ENCODE data around the gene DHFR2. TPM values are rescaled to one million over a fixed set of nuclear protein-coding genes. Genes with fewer than 3 reads are reported as not detected.

Gene DHFR2
- total RNA-seq, 3 donors from 2014 or later: 5.4 to 9.1 (median 6.2) TPM

DNA sequence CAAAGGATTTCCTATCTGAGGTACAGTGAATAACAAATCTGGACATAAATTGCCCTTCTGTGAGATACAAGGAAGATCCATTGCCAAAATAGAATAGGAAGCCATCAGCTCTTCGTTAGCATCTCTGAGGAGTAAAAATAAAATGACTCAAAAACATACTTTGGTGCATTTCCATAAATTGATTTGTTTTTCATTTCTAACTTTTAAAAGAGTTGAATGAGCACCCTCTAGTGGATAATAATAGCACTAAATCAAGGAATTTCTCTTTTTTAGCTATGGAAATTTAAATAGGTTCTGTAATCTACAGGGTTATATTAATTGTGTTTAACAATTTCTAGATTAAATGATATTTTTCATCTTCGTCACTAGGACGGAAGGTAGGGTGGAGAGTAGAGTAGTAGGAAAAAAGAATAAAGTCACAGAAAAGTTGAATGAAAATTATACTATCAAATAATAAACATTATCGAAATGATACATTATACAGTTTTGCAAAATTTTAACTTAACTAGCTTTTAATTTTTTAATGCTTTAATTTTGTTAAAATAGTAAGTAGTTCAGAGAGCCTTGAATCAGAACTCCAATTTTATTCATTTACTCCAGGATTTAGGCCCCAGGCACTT, 6.6 kb upstream of the DHFR2 start:
- ATAC-seq: no peak
- Histone ChIP-seq H3K36me3 (ENCODE audit: low read depth) (no peaks in the 10 kb centered on the region), H3K4me1 (ENCODE audit: low read depth) (peaks cover 20% of the 10 kb centered on the region), H3K4me3 (no peak overlapping the region), H3K9me3 (no peaks in the 10 kb centered on the region)
- intact Hi-C loops (cut with DNase I, micrococcal nuclease): loop anchor here in 1 of 2 donors (10.0 kb wide), 1 partner anchor 65 kb away; no protein-coding TSS in a partner anchor
- TF ChIP-seq, protein P1, sequence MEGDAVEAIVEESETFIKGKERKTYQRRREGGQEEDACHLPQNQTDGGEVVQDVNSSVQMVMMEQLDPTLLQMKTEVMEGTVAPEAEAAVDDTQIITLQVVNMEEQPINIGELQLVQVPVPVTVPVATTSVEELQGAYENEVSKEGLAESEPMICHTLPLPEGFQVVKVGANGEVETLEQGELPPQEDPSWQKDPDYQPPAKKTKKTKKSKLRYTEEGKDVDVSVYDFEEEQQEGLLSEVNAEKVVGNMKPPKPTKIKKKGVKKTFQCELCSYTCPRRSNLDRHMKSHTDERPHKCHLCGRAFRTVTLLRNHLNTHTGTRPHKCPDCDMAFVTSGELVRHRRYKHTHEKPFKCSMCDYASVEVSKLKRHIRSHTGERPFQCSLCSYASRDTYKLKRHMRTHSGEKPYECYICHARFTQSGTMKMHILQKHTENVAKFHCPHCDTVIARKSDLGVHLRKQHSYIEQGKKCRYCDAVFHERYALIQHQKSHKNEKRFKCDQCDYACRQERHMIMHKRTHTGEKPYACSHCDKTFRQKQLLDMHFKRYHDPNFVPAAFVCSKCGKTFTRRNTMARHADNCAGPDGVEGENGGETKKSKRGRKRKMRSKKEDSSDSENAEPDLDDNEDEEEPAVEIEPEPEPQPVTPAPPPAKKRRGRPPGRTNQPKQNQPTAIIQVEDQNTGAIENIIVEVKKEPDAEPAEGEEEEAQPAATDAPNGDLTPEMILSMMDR (IDR thresholded peaks at IDR 0.05): no peak
- DNase-seq: no peak

DNA sequence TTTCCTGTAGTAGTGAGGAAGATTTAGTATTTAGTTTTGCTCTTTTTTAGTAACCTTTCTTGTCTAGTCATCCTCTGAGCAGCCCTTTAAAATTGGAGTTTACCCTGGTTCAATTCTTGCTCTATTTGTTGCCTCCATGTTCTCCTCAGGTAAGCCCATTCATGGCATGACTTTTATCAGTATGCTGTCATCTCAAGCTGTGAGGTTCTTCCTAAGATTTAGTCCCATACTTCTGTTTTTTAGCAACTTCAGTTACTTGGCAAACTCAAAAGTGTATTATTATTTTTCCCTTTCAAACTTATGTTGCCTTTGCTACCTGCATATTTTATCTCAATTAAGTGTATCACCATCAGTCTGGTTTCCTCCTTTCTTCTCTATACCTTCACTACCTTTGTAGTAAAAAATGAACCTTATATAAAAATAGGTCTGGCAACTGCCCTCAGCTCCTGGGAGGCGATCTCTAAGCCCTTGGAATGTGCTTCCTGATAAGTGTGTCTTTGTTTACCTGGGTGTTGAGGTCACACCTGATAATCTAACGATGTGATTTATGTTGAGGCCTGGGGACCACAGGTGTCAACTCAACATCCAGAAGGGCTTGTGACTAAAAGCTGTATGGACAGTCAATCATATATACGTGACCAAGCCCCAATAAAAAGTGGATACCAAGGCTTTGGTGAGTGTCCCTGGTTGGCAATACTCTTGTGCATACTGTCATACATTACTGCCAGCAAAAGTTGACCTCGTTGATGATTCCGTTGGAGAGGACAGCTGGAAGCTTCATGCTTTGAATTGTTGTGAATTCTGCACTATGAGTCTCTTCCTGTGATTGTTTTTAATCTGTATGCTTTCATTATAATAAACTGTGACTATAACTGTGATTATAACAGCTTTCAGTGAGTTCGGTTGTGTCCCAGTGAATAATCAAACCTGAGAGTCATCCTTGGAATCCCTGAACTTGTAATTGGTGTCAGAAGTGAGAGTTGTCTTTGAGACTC, 4.1 kb upstream of the DHFR2 start:
- TF ChIP-seq, protein P1 (IDR thresholded peaks at IDR 0.05): no peak
- Histone ChIP-seq H3K36me3 (ENCODE audit: low read depth) (no peaks in the 10 kb centered on the region), H3K4me3 (no peak overlapping the region), H3K4me1 (ENCODE audit: low read depth) (peaks cover 32% of the 10 kb centered on the region), H3K9me3 (no peaks in the 10 kb centered on the region)
- intact Hi-C loops (cut with DNase I, micrococcal nuclease): loop anchor here in 1 of 2 donors (10.0 kb wide), 1 partner anchor 62 kb away; no protein-coding TSS in a partner anchor
- no peak for ATAC-seq
- no peak for DNase-seq

DNA sequence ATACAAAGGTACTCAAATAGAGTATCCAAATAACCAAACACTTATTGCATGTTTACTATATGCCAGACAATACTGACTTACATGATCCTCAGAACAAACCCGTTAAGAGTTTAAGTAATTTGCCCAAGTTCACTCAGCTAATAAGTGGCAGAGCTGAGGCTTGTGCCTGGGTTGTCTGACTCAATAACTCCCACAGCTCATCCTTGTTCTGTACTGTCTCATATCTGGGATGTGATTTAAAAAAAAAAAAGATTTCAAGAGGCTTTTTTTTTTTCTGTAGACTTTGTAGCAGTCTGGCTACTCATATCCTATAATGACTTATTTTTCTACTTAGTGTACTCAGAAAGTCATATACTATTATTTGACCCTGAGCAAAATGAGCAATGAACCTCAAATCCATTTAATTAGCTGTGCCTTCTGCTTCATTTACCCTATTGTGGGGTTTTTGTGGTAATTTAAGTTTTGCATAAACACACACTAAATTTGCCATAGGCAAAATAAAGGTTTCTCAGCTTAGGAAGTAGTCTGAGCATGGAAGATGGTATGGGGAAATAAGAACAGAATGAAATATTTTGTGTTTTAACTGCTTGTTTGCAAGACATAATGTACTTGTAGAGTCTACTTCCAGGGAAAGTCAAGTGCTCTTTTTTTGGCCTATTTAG, 3.2 kb upstream of the DHFR2 start:
- peaks cover 33% of the 10 kb centered on the region for H3K4me1 ChIP-seq (ENCODE audit: low read depth)
- DNase-seq (no peak), ATAC-seq (no peak)
- H3K36me3 ChIP-seq (ENCODE audit: low read depth): no peaks in the 10 kb centered on the region
- intact Hi-C loops (cut with DNase I, micrococcal nuclease): loop anchor here in 1 of 2 donors (10.0 kb wide), 1 partner anchor 61 kb away; no protein-coding TSS in a partner anchor
- H3K4me3 ChIP-seq: no peak overlapping the region
- no peaks in the 10 kb centered on the region for H3K9me3 ChIP-seq
- TF ChIP-seq, protein P1 (IDR thresholded peaks at IDR 0.05): no peak

DNA sequence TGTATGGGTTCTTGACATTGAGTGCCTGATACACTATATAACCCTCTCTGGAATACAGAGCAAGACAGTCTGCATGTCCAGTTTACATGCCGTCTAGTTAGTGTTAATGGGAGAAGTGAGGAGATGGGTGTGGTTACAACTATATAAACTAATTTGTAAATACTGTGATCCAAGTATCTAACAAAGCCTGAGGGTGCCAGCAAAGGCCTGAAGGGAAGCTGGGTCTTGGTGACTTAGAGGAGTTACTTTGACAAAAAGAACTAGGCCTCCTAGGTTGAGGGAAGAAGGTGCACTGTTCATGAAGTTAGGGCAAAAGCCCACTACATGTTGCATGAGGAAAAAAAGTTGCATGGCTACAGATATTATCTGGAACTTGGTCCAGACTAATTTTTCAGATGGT, 2.4 kb upstream of the DHFR2 start:
- TF ChIP-seq, protein P1 (IDR thresholded peaks at IDR 0.05): no peak
- Histone ChIP-seq H3K4me1 (ENCODE audit: low read depth) (peaks cover 33% of the 10 kb centered on the region), H3K4me3 (no peak overlapping the region), H3K9me3 (no peaks in the 10 kb centered on the region), H3K36me3 (ENCODE audit: low read depth) (no peaks in the 10 kb centered on the region)
- intact Hi-C loops (cut with DNase I, micrococcal nuclease): loop anchor here in 1 of 2 donors (10.0 kb wide), 1 partner anchor 60 kb away; no protein-coding TSS in a partner anchor
- ATAC-seq: no peak
- no peak for DNase-seq

DNA sequence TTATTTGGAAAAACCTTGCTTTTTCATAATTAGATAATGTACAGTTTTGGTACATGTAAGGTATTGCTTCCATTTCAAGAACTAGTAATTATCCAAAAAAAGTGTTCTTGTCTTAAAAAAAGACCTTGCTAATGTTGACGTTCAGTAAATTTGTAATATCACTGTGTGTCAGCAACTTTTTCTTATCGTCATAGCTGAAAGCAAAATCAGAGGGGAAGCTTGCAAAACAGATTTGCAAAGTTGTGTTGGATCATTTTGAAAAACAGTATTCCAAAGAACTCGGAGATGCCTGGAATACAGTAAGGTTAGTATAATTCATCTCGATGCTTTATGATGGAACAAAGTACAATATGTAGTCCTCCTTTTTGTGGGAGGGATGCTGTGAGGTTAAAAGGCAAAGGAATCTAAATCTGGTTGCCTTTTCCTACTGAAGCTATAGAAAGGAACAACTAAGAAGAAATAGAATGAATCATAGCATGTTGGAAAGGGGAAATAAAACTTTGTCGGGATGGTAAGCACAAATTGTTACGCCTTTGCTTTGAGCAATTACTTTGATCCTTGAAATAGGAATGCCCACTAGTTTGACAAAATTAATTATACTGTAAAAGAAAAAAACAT, 1.6 kb upstream of the DHFR2 start:
- ATAC-seq (peak; percentile 20), DNase-seq (no peak)
- Histone ChIP-seq H3K36me3 (ENCODE audit: low read depth) (no peaks in the 10 kb centered on the region), H3K4me1 (ENCODE audit: low read depth) (peaks cover 33% of the 10 kb centered on the region), H3K4me3 (no peak overlapping the region), H3K9me3 (no peaks in the 10 kb centered on the region)
- intact Hi-C loops (cut with DNase I, micrococcal nuclease): loop anchor here in 1 of 2 donors (5.0 to 10.0 kb wide), 2 partner anchors 37 to 60 kb away; partner anchors contain the start of gene STX19
- TF ChIP-seq, protein P1 (IDR thresholded peaks at IDR 0.05): no peak
